H9 (cell line): ENCODE results near the gene CERS1. TPM values are rescaled to one million over a fixed set of nuclear protein-coding genes. Genes with fewer than 3 reads are reported as not detected.

Experiments
- DNase-seq: peaks from one replicate; pipeline ENCODE4 v3.0.0-alpha.2; 2017
- H2AFZ ChIP-seq: one replicate; pipeline ENCODE4 v1.6.1; 2013; ENCODE audit warnings: mild to moderate bottlenecking, low read length, control low read depth, moderate library complexity
- H2AK5ac ChIP-seq: 2 replicates; pipeline ENCODE4 v1.6.1; 2013; ENCODE audit warnings: low read length, control low read depth, mixed read lengths; ENCODE audit not compliant: insufficient read length
- H2BK120ac ChIP-seq: one replicate; pipeline ENCODE4 v1.6.1; 2013; ENCODE audit warnings: low read depth, mild to moderate bottlenecking, low read length, control low read depth, inconsistent platforms; ENCODE audit not compliant: poor library complexity, severe bottlenecking
- H2BK12ac ChIP-seq: 2 replicates; pipeline ENCODE4 v1.6.1; 2013; ENCODE audit warnings: low read length, control low read depth, mixed read lengths, low read depth; ENCODE audit not compliant: insufficient read length
- H2BK15ac ChIP-seq: 2 replicates; pipeline ENCODE4 v1.6.1; 2013; ENCODE audit warnings: low read depth, low read length, control low read depth
- H2BK20ac ChIP-seq: one replicate; pipeline ENCODE4 v1.6.1; 2013; ENCODE audit warnings: low read depth, mild to moderate bottlenecking, low read length, control low read depth, inconsistent platforms; ENCODE audit not compliant: poor library complexity, severe bottlenecking
- H2BK5ac ChIP-seq: 2 replicates; pipeline ENCODE4 v1.6.1; 2013; ENCODE audit warnings: low read length, control low read depth, mixed read lengths; ENCODE audit not compliant: insufficient read length
- H3K14ac ChIP-seq: 2 replicates; pipeline ENCODE4 v1.6.1; 2013; ENCODE audit warnings: low read length, control low read depth; ENCODE audit not compliant: insufficient read depth
- H3K18ac ChIP-seq: 2 replicates; pipeline ENCODE4 v1.6.1; 2013; ENCODE audit warnings: low read depth, mild to moderate bottlenecking, mixed read lengths, low read length, control low read depth; ENCODE audit not compliant: insufficient read length
- H3K23ac ChIP-seq: 2 replicates; pipeline ENCODE4 v1.6.1; 2013; ENCODE audit warnings: low read length, control low read depth, mixed read lengths, low read depth; ENCODE audit not compliant: insufficient read length
- H3K23me2 ChIP-seq: 2 replicates; pipeline ENCODE4 v1.6.1; 2013; ENCODE audit warnings: low read depth, mild to moderate bottlenecking, mixed read lengths, low read length, control low read depth; ENCODE audit not compliant: insufficient read length, poor library complexity, severe bottlenecking
- H3K27ac ChIP-seq: 2 replicates; pipeline ENCODE4 v1.5.1; 2013; ENCODE audit warnings: low read length, control low read depth, mixed read lengths, low read depth; ENCODE audit not compliant: insufficient read length
- H3K27me3 ChIP-seq: 2 replicates; pipeline ENCODE4 v1.6.1; 2013; ENCODE audit warnings: low read length, control low read depth, inconsistent platforms; ENCODE audit not compliant: insufficient read depth
- H3K4ac ChIP-seq: 2 replicates; pipeline ENCODE4 v1.6.1; 2013; ENCODE audit warnings: low read depth, mild to moderate bottlenecking, control low read depth, inconsistent platforms, low read length, moderate library complexity
- H3K4me1 ChIP-seq: 2 replicates; pipeline ENCODE4 v1.6.1; 2013; ENCODE audit warnings: low read length, control low read depth, inconsistent platforms; ENCODE audit not compliant: insufficient read depth
- H3K4me2 ChIP-seq: 2 replicates; pipeline ENCODE4 v1.6.1; 2013; ENCODE audit warnings: low read length, control low read depth, mixed read lengths; ENCODE audit not compliant: insufficient read length, insufficient read depth
- H3K56ac ChIP-seq: 2 replicates; pipeline ENCODE4 v1.6.1; 2013; ENCODE audit warnings: low read depth, mild to moderate bottlenecking, mixed read lengths, low read length, control low read depth; ENCODE audit not compliant: insufficient read length
- H3K79me1 ChIP-seq: 2 replicates; pipeline ENCODE4 v1.6.1; 2013; ENCODE audit warnings: low read depth, mild to moderate bottlenecking, moderate library complexity, low read length, control low read depth, inconsistent platforms; ENCODE audit not compliant: insufficient read depth, poor library complexity, severe bottlenecking
- H3K79me2 ChIP-seq: 2 replicates; pipeline ENCODE4 v1.6.1; 2013; ENCODE audit warnings: low read length, control low read depth, inconsistent platforms; ENCODE audit not compliant: insufficient read depth
- H3K9ac ChIP-seq: 2 replicates; pipeline ENCODE4 v1.6.1; 2013; ENCODE audit warnings: low read length, control low read depth, mixed read lengths; ENCODE audit not compliant: insufficient read length; ENCODE audit errors: extremely low read depth
- H3K9me3 ChIP-seq: one replicate; pipeline ENCODE4 v1.6.1; 2013; ENCODE audit warnings: low read depth, low read length, inconsistent platforms; ENCODE audit not compliant: control insufficient read depth
- H3T11ph ChIP-seq: one replicate; pipeline ENCODE4 v1.6.1; 2013; ENCODE audit warnings: mild to moderate bottlenecking, low read length, control low read depth, inconsistent platforms
- H4K20me1 ChIP-seq: one replicate; pipeline ENCODE4 v1.6.1; 2013; ENCODE audit not compliant: control insufficient read depth, insufficient read length, insufficient read depth
- H4K5ac ChIP-seq: 2 replicates; pipeline ENCODE4 v1.6.1; 2013; ENCODE audit warnings: low read depth, mild to moderate bottlenecking, mixed read lengths, low read length, control low read depth; ENCODE audit not compliant: insufficient read length
- H4K8ac ChIP-seq: replicated peaks from 2 replicates; pipeline ENCODE4 v1.6.1; 2013; ENCODE audit warnings: low read length, control low read depth, mixed read lengths, low read depth; ENCODE audit not compliant: insufficient read length
- H4K91ac ChIP-seq: 2 replicates; pipeline ENCODE4 v1.6.1; 2013; ENCODE audit warnings: low read depth, mild to moderate bottlenecking, moderate library complexity, mixed read lengths, low read length, control low read depth; ENCODE audit not compliant: insufficient read length
- H3K27ac Mint-ChIP-seq, 3 experiments: 2 replicates in 2 of 3; 3 replicates in 1 of 3; pipeline ENCODE4 v1.8.0; 2020 to 2021; ENCODE audit warnings: mixed read lengths in 3 of 3, mild to moderate bottlenecking in 1 of 3, moderate library complexity in 1 of 3
- H3K27me3 Mint-ChIP-seq: 2 replicates; pipeline ENCODE4 v1.8.0; 2021; ENCODE audit warnings: low read depth, mild to moderate bottlenecking, moderate library complexity, mixed read lengths
- H3K36me3 Mint-ChIP-seq, 3 experiments: 2 replicates in 2 of 3; 3 replicates in 1 of 3; pipeline ENCODE4 v1.8.0; 2020 to 2021; ENCODE audit warnings: low read depth in 3 of 3, mixed read lengths in 3 of 3; ENCODE audit not compliant: insufficient read depth in 1 of 3
- H3K4me1 Mint-ChIP-seq, 2 experiments: 2 replicates each; pipeline ENCODE4 v1.8.0; 2020; ENCODE audit warnings: mixed read lengths in 2 of 2
- H3K4me3 Mint-ChIP-seq, 2 experiments: 2 replicates in 1 of 2; 3 replicates in 1 of 2; pipeline ENCODE4 v1.8.0; 2020 to 2021; ENCODE audit warnings: mild to moderate bottlenecking in 2 of 2, mixed read lengths in 2 of 2, moderate library complexity in 1 of 2
- H3K9me3 Mint-ChIP-seq, 2 experiments: 2 replicates in 1 of 2; 3 replicates in 1 of 2; pipeline ENCODE4 v1.8.0; 2020; ENCODE audit warnings: mild to moderate bottlenecking in 2 of 2, mixed read lengths in 2 of 2, moderate library complexity in 1 of 2
- WGBS: extraction: QIAGEN DNeasy Blood & Tissue Kit; methylation state at CpG from one replicate; pipeline ENCODE4 v1.1.7; 2013; ENCODE audit warnings: missing lambda C conversion rate, low lambda C conversion rate, mixed read lengths; ENCODE audit not compliant: insufficient read length; ENCODE audit errors: extremely low coverage; 5-methylcytosine and 5-hydroxymethylcytosine counted together
- total RNA-seq: library from RNA; stranded (reverse); gene quantifications from 2 replicates; pipeline ENCODE4 v1.2.1, GENCODE V29; 2021
- TF ChIP-seq, protein P1 (sequence below): fragments of 200-600 bp; sonication (generic); conservative IDR thresholded peaks from 3 replicates; pipeline ENCODE4 v1.8.0; 2021; ENCODE audit warnings: antibody characterized with exemption, mild to moderate bottlenecking

CERS1 gene
- total RNA-seq, 1 experiment from 2014 or later = 19.3 TPM

DNA sequence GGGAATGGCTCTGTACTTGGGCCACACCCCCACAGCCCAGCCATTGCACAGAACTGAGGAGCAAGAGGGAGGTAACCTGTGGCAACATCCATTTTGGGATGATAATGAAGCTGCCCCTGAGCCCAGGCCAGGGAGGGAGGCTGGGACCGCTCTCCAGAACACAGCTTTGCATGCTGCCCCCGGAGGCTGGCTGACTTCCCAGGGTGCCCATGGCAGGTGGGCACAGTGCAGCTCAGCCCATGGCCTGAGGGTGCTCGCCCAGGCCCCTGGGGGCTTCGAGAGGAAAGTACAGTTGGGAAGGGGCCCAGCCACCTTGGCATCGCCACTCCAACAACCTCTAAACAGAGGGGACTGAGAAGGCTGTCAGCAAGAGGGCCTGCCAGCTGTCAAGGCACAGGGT, 17.5 kb upstream of the CERS1 start:
- Histone ChIP-seq H3K27me3 (no peaks in the 10 kb centered on the region), H2BK12ac (no peak overlapping the region), H3K23me2 (peaks cover 2% of the 10 kb centered on the region), H3K9me3 (no peaks in the 10 kb centered on the region), H3K27ac (no peak overlapping the region), H4K91ac (no peak overlapping the region), H3K79me2 (peaks cover 2% of the 10 kb centered on the region; the same call in 1 of the 2 replicates), H3T11ph (no peak overlapping the region), H2BK5ac (no peak overlapping the region), H2BK15ac (no peak overlapping the region), H3K79me1 (no peaks in the 10 kb centered on the region), H4K5ac (no peak overlapping the region), H4K8ac (no peak overlapping the region), H4K20me1 (no peaks in the 10 kb centered on the region), H3K4me1 (no peaks in the 10 kb centered on the region), H3K4ac (no peak overlapping the region), H3K4me2 (no peak overlapping the region), H3K14ac (no peak overlapping the region), H3K9ac (no peak overlapping the region), H3K56ac (no peak overlapping the region), H2AFZ (no peak overlapping the region), H3K18ac (no peak overlapping the region), H2BK120ac (no peak overlapping the region), H3K23ac (no peak overlapping the region), H2AK5ac (no peak overlapping the region), H2BK20ac (no peak overlapping the region)
- Mint-ChIP-seq H3K36me3 (peaks cover 15 to 32% (median 26%) of the 10 kb centered on the region in 3 experiments; a peak in 6 of 7 replicates), H3K4me1 (peaks cover 0 to 8% of the 10 kb centered on the region in 2 experiments; a peak in 3 of 4 replicates), H3K27me3 (no peaks in the 10 kb centered on the region), H3K27ac (peak overlapping the region in 1 of 3 experiments; percentile 31; a peak in 2 of 7 replicates), H3K4me3 (no peak overlapping the region), H3K9me3 (no peaks in the 10 kb centered on the region)
- TF ChIP-seq, protein P1, sequence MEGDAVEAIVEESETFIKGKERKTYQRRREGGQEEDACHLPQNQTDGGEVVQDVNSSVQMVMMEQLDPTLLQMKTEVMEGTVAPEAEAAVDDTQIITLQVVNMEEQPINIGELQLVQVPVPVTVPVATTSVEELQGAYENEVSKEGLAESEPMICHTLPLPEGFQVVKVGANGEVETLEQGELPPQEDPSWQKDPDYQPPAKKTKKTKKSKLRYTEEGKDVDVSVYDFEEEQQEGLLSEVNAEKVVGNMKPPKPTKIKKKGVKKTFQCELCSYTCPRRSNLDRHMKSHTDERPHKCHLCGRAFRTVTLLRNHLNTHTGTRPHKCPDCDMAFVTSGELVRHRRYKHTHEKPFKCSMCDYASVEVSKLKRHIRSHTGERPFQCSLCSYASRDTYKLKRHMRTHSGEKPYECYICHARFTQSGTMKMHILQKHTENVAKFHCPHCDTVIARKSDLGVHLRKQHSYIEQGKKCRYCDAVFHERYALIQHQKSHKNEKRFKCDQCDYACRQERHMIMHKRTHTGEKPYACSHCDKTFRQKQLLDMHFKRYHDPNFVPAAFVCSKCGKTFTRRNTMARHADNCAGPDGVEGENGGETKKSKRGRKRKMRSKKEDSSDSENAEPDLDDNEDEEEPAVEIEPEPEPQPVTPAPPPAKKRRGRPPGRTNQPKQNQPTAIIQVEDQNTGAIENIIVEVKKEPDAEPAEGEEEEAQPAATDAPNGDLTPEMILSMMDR = no peak
- DNase-seq = no peak
- no CpG with 5 or more reads among the region's 5 CpGs for WGBS
